ENCODE data around the gene LUC7L.
A peak's percentile ranks its signal among the peaks of the same experiment; 100 is the strongest.

Gene LUC7L

DNA sequence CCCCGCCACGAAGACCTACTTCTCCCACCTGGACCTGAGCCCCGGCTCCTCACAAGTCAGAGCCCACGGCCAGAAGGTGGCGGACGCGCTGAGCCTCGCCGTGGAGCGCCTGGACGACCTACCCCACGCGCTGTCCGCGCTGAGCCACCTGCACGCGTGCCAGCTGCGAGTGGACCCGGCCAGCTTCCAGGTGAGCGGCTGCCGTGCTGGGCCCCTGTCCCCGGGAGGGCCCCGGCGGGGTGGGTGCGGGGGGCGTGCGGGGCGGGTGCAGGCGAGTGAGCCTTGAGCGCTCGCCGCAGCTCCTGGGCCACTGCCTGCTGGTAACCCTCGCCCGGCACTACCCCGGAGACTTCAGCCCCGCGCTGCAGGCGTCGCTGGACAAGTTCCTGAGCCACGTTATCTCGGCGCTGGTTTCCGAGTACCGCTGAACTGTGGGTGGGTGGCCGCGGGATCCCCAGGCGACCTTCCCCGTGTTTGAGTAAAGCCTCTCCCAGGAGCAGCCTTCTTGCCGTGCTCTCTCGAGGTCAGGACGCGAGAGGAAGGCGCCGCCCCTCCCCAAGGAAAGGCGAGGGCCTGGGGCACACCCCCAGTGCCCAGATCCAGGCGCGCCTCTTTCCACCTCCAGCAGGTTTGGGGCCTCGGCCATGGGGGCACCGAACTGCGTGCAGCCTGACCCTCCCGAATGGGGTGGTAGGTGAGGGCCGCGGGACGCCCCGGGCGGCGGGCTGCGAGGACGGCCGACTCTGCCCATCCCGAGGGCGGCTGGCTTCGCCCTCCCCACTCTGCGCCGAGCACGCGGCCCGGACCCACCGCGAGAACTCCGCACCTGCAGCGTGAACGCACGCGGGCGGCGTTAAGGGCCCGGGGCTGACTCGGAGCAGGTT lies 48.3 kb downstream of the LUC7L start:
- Mint-ChIP-seq H3K27ac (no peak overlapping the region), H3K4me1 (no peaks in the 10 kb centered on the region), H3K36me3 (ENCODE audit: low read depth) (peaks cover 19% of the 10 kb centered on the region), H3K9me3 (no peaks in the 10 kb centered on the region), H3K27me3 (ENCODE audit: low read depth, poor library complexity) (peaks cover 38% of the 10 kb centered on the region), H3K4me3 (peak overlapping the region; percentile 50)
- TF ChIP-seq, protein P1, sequence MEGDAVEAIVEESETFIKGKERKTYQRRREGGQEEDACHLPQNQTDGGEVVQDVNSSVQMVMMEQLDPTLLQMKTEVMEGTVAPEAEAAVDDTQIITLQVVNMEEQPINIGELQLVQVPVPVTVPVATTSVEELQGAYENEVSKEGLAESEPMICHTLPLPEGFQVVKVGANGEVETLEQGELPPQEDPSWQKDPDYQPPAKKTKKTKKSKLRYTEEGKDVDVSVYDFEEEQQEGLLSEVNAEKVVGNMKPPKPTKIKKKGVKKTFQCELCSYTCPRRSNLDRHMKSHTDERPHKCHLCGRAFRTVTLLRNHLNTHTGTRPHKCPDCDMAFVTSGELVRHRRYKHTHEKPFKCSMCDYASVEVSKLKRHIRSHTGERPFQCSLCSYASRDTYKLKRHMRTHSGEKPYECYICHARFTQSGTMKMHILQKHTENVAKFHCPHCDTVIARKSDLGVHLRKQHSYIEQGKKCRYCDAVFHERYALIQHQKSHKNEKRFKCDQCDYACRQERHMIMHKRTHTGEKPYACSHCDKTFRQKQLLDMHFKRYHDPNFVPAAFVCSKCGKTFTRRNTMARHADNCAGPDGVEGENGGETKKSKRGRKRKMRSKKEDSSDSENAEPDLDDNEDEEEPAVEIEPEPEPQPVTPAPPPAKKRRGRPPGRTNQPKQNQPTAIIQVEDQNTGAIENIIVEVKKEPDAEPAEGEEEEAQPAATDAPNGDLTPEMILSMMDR (IDR thresholded peaks at IDR 0.05), result no peak
- peak; percentile 90 for DNase-seq

DNA sequence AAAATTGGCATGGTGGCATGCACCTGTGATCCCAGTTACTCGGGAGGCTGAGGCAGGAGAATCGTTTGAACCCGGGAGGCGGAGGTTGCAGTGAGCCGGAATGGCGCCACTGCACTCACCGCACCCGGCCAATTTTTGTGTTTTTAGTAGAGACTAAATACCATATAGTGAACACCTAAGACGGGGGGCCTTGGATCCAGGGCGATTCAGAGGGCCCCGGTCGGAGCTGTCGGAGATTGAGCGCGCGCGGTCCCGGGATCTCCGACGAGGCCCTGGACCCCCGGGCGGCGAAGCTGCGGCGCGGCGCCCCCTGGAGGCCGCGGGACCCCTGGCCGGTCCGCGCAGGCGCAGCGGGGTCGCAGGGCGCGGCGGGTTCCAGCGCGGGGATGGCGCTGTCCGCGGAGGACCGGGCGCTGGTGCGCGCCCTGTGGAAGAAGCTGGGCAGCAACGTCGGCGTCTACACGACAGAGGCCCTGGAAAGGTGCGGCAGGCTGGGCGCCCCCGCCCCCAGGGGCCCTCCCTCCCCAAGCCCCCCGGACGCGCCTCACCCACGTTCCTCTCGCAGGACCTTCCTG lies 49.1 kb downstream of the LUC7L start, which contains the start of gene HBQ1:
Gene HBQ1 (plus strand): TSS at position 359 of the 575 bp plus-strand sequence. CDS start 28 bp downstream, at position 387.
- Mint-ChIP-seq H3K27me3 (ENCODE audit: low read depth, poor library complexity) (peaks cover 45% of the 10 kb centered on the region), H3K4me1 (no peaks in the 10 kb centered on the region), H3K9me3 (no peaks in the 10 kb centered on the region), H3K36me3 (ENCODE audit: low read depth) (peaks cover 12% of the 10 kb centered on the region), H3K27ac (no peak within 1 kb of the TSS), H3K4me3 (peak within 1 kb of the TSS; percentile 54)
- TF ChIP-seq, protein P1 (IDR thresholded peaks at IDR 0.05), result peak; percentile 26
- peak; percentile 82 for DNase-seq

DNA sequence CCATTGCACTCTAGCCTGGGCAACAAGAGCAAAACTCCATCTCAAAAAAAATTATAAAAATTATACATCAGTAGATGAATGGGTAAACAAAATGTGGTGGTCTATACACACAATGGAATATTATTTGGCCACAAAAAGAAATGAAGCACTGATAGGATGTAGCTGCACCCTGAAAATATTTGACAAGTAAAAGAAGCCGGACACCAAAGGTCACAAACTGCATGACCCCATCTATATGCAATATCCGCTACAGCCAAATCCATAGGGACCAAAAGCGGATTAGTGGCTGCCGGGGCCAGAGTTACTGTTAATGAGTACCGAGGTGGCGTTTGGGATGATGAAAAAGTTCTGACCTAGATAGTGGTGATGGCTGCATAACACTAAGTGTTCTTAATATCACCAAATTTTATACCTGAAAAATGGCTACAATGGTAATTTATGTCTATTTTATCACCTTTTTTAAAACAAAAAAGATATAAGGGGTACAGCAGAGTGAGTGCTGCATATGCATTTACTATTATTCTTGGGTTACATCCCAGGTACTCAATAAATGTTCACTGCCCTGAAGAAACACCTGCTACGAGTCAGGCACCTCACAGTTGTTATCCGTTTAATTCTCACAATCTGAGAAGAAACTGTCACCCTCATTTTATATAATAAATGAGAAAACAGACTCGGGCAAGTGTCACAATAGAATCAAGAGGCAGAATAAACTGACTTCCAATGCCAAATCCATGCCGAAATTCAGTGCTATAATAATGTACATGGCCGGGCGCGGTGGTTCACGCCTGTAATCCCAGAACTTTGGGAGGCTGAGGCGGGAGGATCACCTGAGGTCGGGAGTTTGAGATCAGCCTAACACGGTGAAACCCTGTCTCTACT lies 49.8 kb downstream of the LUC7L start:
- DNase-seq, result no peak
- Mint-ChIP-seq H3K36me3 (ENCODE audit: low read depth) (peaks cover 6% of the 10 kb centered on the region), H3K4me1 (no peaks in the 10 kb centered on the region), H3K9me3 (no peaks in the 10 kb centered on the region), H3K27ac (no peak overlapping the region), H3K27me3 (ENCODE audit: low read depth, poor library complexity) (peaks cover 52% of the 10 kb centered on the region), H3K4me3 (peak overlapping the region; percentile 54)
- TF ChIP-seq, protein P1 (IDR thresholded peaks at IDR 0.05), result no peak

DNA sequence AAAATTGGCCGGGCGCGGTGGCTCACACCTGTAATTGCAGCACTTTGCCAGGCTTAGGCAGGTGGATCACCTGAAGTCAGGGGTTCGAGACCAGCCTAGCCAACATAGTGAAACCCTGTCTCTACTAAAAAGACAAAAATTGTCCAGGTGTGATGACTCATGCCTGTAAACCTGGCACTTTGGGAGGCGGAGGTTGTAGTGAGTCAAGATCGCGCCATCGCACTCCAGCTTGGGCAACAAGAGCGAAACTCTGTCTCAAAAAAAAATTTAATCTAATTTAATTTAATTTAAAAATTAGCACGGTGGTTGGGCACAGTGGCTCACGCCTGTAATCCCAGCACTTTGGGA lies 50.6 kb downstream of the LUC7L start:
- peaks cover 5% of the 10 kb centered on the region for H3K36me3 Mint-ChIP-seq (ENCODE audit: low read depth)
- H3K27me3 Mint-ChIP-seq (ENCODE audit: low read depth, poor library complexity), result peaks cover 60% of the 10 kb centered on the region
- H3K9me3 Mint-ChIP-seq, result no peaks in the 10 kb centered on the region
- no peak overlapping the region for H3K4me3 Mint-ChIP-seq
- no peak for DNase-seq
- TF ChIP-seq, protein P1 (IDR thresholded peaks at IDR 0.05), result no peak
- H3K27ac Mint-ChIP-seq, result no peak overlapping the region
- no peaks in the 10 kb centered on the region for H3K4me1 Mint-ChIP-seq

DNA sequence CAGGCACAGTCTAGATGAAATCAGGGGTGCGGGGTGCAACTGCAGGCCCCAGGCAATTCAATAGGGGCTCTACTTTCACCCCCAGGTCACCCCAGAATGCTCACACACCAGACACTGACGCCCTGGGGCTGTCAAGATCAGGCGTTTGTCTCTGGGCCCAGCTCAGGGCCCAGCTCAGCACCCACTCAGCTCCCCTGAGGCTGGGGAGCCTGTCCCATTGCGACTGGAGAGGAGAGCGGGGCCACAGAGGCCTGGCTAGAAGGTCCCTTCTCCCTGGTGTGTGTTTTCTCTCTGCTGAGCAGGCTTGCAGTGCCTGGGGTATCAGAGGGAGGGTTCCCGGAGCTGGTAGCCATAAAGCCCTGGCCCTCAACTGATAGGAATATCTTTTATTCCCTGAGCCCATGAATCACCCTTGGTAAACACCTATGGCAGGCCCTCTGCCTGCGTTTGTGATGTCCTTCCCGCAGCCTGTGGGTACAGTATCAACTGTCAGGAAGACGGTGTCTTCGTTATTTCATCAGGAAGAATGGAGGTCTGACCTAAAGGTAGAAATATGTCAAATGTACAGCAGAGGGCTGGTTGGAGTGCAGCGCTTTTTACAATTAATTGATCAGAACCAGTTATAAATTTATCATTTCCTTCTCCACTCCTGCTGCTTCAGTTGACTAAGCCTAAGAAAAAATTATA lies 51.1 kb downstream of the LUC7L start:
- TF ChIP-seq, protein P1 (IDR thresholded peaks at IDR 0.05), result no peak
- Mint-ChIP-seq H3K4me3 (no peak overlapping the region), H3K4me1 (no peaks in the 10 kb centered on the region), H3K36me3 (ENCODE audit: low read depth) (peaks cover 4% of the 10 kb centered on the region), H3K27ac (no peak overlapping the region), H3K27me3 (ENCODE audit: low read depth, poor library complexity) (peaks cover 66% of the 10 kb centered on the region), H3K9me3 (no peaks in the 10 kb centered on the region)
- DNase-seq, result no peak

All from nephron progenitor cell (in vitro differentiated cells).